H1 (cell line): Measurements from ENCODE around the gene CNTN5.

Source experiments
- CTCF ChIP-seq, 3 experiments: IDR thresholded peaks; 1 replicate in 2 of 3; 2 replicates in 1 of 3; pipeline versions ENCODE4 v1.5.1 to v1.6.1; 2011; ENCODE audit warnings: low read length in 3 of 3, mild to moderate bottlenecking in 3 of 3, inconsistent platforms in 2 of 3, low read depth in 1 of 3, moderate library complexity in 1 of 3; ENCODE audit not compliant: insufficient read depth in 1 of 3; ENCODE audit errors: control extremely low read depth in 1 of 3
- EZH2 ChIP-seq: fragments of 200-600 bp; sonication (generic); IDR thresholded peaks from 2 replicates; pipeline ENCODE4 v1.7.1; 2012; ENCODE audit warnings: low read depth, mild to moderate bottlenecking, moderate library complexity, low read length, inconsistent platforms; ENCODE audit not compliant: severe bottlenecking
- GABPA ChIP-seq: IDR thresholded peaks from 2 replicates; pipeline ENCODE4 v1.6.1; 2011; ENCODE audit warnings: mild to moderate bottlenecking, low read length, moderate library complexity, borderline replicate concordance; ENCODE audit not compliant: insufficient read depth
- HDAC6 ChIP-seq: IDR thresholded peaks from one replicate; pipeline ENCODE4 v1.7.1; 2012; ENCODE audit warnings: low read depth, mild to moderate bottlenecking, inconsistent platforms, low read length, moderate library complexity
- POLR2A ChIP-seq, 2 experiments: IDR thresholded peaks; 1 replicate in 1 of 2; 2 replicates in 1 of 2; pipeline ENCODE4 v1.6.1; 2011; ENCODE audit warnings: low read depth in 2 of 2, low read length in 2 of 2, mild to moderate bottlenecking in 2 of 2; ENCODE audit errors: control extremely low read depth in 1 of 2
- SAP30 ChIP-seq: fragments of 300-600 bp; sonication (generic); IDR thresholded peaks from 2 replicates; pipeline ENCODE4 v1.7.1; 2012; ENCODE audit warnings: low read length, moderate library complexity, mild to moderate bottlenecking, inconsistent platforms; ENCODE audit not compliant: insufficient read depth, insufficient replicate concordance
- YY1 ChIP-seq: IDR thresholded peaks from 2 replicates; pipeline ENCODE4 v1.6.1; 2011; ENCODE audit warnings: low read depth, mild to moderate bottlenecking, low read length
- ZNF274 ChIP-seq: IDR thresholded peaks from 2 replicates; pipeline ENCODE4 v1.7.0; 2012; ENCODE audit warnings: low read length, borderline replicate concordance; ENCODE audit errors: extremely low read depth
- TF ChIP-seq, protein P1 (sequence below): IDR thresholded peaks from 2 replicates; pipeline ENCODE4 v1.6.1; 2012; ENCODE audit warnings: inconsistent platforms

- TF ChIP-seq EZH2 (no peak), GABPA (no peak), ZNF274 (no peak), POLR2A (IDR thresholded peaks at IDR 0.05; ENCODE audit: control extremely low read depth in 1 of 2, low read depth in 2 of 2, low read length in 2 of 2) (no peak), CTCF (IDR thresholded peaks at IDR 0.05; ENCODE audit: control extremely low read depth in 1 of 3, insufficient read depth in 1 of 3, low read depth in 1 of 3, low read length in 3 of 3) (no peak), HDAC6 (no peak), SAP30 (no peak), YY1 (no peak)
- TF ChIP-seq, protein P1, sequence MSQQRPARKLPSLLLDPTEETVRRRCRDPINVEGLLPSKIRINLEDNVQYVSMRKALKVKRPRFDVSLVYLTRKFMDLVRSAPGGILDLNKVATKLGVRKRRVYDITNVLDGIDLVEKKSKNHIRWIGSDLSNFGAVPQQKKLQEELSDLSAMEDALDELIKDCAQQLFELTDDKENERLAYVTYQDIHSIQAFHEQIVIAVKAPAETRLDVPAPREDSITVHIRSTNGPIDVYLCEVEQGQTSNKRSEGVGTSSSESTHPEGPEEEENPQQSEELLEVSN: no peak
Measured at GRCh38 chr11:100354736-100355135, 1334.0 kb downstream of the CNTN5 start.
